ENCODE data around the gene GRK3. TPM values are rescaled to one million over a fixed set of nuclear protein-coding genes. Genes with fewer than 3 reads are reported as not detected.

GRK3 gene
- 0.54 and 7.6 TPM in 2 replicates for total RNA-seq

GRCh38 chr22:25564320-25564978 lies at the start of gene GRK3:
GRK3 (plus strand) TSS chr22:25564675; CDS start chr22:25565041, 366 bp downstream.

GRCh38 chr22:25741692-25742626 lies 177.5 kb downstream of the GRK3 start, which contains the start of gene MYO18B:
MYO18B (plus strand) TSS chr22:25742188; CDS start chr22:25761093, 18,905 bp downstream.

Other genes starting within 250 kb of the GRK3 start
- gene MYO18B, start 177.5 kb downstream of the GRK3 start, total RNA-seq = under 0.01 and 0.65 TPM in 2 replicates

All from cardiac atrium fibroblast (primary cell).